HG03064 (cell line): ENCODE data around the gene FCSK.

Source experiments
- ATAC-seq: cut with Tn5 transposase; IDR thresholded peaks from one replicate; pipeline ENCODE4 v1.9.1; 2021; ENCODE audit warnings: low read depth; ENCODE audit not compliant: unreplicated experiment

The FCSK gene

GRCh38 chr16:70453117-70453891 lies 1.1 kb upstream of the FCSK start:
- no peak for ATAC-seq

GRCh38 chr16:70453892-70454221 lies 538 bp upstream of the FCSK start:
- no peak for ATAC-seq

GRCh38 chr16:70455910-70456309 lies 1.5 kb downstream of the FCSK start:
- ATAC-seq, result no peak

GRCh38 chr16:70457446-70458166 lies 3.2 kb downstream of the FCSK start:
- no peak for ATAC-seq

DNA sequence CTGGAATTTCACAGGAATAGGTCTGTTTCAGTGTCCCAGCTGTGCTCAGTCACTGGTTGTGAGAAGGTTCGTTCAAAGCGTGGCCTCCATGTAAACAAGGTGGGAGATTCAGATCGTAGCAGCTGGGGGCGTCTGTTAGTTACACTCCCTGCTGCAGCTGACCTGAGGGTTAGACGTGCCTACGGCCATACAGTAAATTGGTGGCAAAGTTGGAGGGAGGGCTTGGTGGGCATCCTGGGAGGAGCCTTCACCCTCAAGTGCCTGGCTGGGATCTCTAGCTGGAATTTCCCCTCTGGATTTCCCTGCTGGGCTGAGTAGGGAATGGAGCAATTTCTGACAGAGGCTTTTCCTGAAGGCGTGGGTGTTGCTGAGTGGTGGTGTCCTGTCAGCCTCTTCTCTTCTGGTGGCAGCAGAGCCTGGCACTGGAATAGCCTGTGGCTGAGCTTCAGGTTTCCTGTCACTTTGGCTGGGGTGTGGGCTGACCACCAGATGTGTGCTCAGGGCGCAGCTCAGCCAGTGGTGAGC lies 6.4 kb downstream of the FCSK start:
- no peak for ATAC-seq

DNA sequence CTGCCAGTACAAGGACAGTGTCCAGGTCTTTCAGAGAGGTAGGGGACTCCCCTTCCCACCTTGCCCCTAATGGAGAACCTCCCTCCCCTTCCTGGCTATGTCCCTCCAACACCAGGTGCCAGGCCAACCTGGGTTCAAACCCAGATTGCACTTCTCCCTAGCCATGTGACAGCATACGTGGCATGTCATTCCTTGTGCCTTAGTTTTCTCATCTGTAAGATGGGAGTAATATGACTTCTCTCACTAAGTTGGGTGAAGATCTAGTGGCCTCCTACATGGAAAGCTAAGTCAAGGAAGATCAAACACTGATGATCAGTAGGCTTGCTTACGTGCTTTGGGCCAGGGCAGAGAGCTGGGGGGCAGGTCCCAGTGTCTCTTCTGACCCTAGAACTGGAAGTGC lies 8.8 kb downstream of the FCSK start:
- ATAC-seq, result no peak

DNA sequence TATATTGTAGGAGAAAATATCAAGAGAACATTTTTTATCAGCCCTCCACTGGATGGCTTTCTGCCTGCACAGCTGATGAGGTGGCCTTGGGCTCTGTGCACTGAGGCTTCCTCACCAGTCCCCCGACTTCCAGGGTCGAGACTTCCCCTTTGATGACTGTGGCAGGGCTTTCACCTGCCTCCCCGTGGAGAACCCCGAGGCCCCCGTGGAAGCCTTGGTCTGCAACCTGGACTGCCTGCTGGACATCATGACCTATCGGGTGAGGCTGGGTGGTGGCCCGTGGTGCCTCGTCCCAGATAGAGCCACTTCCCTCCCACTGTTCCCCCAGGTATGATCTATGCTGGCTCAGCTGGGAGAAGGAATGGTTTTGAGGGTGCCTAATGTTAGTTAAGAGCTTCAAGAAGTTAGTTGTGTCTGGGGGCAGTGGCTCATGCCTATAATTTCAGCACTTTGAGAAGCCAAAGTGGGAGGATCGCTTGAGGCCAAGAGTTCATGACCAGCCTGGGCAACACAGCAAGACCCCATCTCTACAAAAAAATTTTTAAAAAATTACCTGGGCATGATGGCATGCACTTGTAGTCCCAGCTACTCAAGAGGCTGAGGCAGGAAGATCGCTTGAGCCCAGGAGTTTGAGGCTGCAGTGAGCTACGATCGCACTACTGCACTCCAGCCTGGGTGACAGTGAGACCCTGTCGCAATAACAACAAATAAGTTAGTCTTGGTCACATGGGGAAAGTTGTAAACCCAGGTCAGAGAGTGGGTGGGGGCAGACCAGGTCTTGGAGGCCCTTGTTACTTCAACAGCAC lies 11.8 kb downstream of the FCSK start:
- no peak for ATAC-seq

DNA sequence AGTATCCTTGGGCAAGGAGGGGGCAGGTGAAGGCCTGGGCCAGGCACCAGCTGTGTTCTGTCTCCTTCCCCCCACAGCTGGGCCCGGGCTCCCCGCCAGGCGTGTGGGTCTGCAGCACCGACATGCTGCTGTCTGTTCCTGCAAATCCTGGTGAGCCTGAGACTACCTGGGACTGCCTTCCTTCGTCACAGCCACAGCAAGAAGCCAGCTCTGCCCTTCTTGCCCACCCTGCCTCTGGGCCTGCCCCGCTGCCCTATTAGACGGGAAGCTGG lies 12.3 kb downstream of the FCSK start:
- ATAC-seq, result no peak

- no peak for ATAC-seq
Observed at GRCh38 chr16:70467113-70467512, 12.7 kb downstream of the FCSK start.

DNA sequence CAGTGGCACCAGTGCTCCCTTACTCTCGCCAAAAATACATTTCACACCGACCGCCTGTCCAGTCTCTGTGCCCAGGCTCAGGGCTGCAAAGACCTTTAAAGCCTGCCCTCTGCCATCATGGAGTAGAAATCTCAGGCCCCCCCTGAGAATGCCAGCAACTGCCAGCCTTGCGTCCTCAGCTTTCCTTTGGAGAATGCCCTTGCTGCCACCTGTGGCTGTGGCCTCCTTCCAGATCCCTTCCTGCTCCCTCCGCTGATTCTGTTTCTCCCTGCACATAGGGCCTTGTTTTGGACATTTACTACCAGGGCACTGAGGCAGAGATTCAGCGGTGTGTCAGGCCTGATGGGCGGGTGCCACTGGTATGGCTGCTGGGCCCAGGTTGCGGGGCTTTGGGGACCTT lies 13.2 kb downstream of the FCSK start:
- no peak for ATAC-seq

DNA sequence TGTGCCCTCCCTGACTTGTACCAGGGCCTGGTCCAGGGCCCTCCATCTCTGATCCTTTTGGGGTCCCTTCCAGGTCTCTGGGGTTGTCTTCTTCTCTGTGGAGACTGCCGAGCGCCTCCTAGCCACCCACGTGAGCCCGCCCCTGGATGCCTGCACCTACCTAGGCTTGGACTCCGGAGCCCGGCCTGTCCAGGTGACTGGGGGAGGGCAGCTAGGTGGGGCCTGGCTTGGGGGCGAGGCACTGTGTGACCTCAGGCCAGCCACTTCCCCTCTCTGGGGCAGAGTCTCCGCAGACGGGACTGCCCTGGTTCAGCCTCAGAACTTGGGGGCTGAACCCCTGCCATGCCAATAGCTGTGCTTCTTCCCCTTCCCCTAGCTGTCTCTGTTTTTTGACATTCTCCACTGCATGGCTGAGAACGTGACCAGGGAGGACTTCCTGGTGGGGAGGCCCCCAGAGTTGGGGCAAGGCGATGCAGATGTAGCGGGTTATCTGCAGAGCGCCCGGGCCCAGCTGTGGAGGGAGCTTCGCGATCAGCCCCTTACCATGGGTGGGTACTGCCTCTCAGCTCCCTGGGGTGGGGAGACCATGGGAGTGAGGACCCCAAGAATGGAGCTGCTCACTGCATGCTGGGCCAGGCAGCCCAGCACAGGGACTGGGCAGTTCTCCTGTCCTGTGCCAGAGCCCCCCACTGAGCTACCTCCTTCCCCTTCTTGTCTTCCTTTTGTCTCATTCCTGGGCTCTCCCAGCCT lies 14.6 kb downstream of the FCSK start:
- ATAC-seq, result no peak

DNA sequence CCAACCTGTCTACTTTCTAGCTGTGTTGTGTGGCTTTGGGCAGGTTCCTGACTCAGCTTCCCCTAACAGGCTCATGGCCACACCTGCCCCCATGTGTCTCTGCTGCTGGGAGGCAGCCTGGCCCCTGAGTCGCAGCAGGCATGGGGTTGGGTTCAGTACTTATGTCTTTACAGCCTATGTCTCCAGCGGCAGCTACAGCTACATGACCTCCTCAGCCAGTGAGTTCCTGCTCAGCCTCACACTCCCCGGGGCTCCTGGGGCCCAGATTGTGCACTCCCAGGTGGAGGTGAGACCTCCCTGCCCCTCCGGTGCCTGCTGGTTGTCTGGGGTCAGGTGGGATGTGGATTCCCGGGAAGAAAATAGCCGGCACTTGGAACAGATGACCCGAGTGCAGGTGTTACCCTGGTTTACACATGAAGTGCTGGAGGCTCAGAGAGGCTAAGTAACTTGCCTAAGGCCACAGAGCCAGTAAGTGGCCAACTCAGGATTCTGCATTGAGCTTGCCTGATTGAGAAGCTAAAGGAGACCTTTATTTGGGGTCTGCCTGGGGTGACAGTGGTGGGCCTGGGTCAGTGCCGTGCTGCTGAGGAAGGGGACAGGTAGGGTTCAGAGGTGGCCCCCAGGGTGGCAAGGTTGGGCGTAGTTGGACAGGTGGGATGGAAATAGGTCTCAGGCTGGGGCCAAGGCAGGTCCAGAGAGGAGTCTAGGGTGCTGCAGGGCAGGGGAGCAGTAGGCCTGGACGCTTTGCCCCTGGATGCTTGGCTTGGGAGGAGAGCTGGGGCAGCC lies 15.9 kb downstream of the FCSK start:
- no peak for ATAC-seq

DNA sequence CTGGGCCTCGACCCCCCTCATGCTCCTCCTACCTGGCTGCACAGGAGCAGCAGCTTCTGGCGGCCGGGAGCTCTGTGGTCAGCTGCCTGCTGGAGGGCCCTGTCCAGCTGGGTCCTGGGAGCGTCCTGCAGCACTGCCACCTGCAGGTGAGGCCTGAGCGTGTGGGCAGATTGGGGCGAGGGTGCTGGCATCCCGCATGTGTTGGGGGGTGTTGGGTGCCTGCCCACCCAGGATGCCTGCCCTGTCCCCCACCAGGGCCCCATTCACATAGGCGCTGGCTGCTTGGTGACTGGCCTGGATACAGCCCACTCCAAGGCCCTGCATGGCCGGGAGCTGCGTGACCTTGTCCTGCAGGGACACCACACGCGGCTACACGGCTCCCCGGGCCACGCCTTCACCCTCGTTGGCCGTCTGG lies 16.5 kb downstream of the FCSK start:
- no peak for ATAC-seq

GRCh38 chr16:70472786-70473433 lies 18.5 kb downstream of the FCSK start:
- ATAC-seq, result no peak

- ATAC-seq, result no peak
Observed at GRCh38 chr16:70473446-70474319, 19.3 kb downstream of the FCSK start.

GRCh38 chr16:70474320-70475053 lies 20.1 kb downstream of the FCSK start:
- no peak for ATAC-seq

- no peak for ATAC-seq
Observed at GRCh38 chr16:70475054-70475871, 20.9 kb downstream of the FCSK start.
